RPMI8226 (cell line): Measurements from ENCODE around the gene VPS33A.
"Not testable (repeated sequence)": the region's sequence is repeated elsewhere in the genome, so short reads cannot be mapped to it uniquely, and the experiment has no call there.

Experiments used
- DNase-seq: peaks from one replicate; pipeline ENCODE4 v3.0.0-alpha.2; 2015

The VPS33A gene

DNA sequence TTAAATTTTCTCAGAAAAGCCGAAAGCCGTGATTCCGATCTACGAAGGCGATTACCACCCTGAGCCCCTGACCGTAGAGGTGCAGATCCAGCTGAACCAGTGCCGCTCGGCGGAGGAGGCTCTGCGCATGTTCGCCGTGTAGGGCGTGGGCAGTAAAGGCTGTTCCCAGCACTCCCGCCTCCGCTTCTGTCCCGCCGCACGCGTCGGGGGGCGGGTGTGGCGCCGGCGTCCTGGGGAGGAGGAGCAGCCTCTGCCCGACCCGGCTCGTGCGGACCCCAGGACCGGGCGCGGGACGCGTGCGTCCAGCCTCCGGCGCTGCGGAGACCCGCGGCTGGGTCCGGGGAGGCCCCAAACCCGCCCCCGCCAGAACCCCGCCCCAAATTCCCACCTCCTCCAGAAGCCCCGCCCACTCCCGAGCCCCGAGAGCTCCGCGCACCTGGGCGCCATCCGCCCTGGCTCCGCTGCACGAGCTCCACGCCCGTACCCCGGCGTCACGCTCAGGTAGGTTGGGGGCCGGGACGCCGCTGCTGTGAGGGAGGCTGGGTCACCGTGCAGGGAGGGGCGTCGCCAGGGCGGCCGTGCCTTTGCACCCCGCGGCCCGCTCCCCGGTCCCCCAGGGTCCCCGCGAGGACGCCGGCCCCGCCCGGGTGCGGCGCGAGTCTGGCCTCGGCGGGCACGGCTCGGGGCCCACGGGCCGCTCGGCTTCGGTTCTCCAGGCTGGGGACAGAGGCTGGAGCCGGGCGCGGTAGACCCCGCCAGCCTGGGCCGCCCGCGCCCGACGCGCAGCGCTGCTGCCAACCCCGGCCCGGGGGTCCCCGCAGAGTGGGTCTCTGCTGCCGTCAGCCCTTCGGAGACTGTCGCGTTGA is 62.8 kb downstream of the VPS33A start, which contains the start of gene B3GNT4:
Gene B3GNT4 (plus strand): TSS at position 409 of the 866 bp plus-strand sequence. CDS start 910 bp downstream, outside the sequence.
- DNase-seq: peak; percentile 76

- DNase-seq: not testable (repeated sequence)
Observed at GRCh38 chr12:122202811-122203210, 63.5 kb downstream of the VPS33A start.

DNA sequence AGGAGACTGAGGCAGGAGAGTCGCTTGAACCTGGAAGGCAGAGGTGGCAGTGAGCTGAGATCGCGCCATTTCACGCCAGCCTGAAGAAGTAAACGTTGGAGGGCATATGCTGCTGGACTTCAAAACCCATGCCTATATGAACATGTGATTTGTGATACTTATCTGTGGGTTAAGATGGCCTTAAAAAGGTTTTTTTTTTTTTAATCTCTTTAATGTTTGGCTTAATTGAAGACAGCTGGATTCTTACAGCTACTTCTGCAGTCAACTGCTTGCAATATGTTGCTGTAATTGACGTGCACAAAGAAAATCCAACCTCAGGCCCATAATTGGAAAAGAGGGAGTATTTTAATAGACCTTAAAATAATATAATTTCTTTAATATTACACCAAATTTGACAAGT is 64.3 kb downstream of the VPS33A start:
- no peak for DNase-seq

DNA sequence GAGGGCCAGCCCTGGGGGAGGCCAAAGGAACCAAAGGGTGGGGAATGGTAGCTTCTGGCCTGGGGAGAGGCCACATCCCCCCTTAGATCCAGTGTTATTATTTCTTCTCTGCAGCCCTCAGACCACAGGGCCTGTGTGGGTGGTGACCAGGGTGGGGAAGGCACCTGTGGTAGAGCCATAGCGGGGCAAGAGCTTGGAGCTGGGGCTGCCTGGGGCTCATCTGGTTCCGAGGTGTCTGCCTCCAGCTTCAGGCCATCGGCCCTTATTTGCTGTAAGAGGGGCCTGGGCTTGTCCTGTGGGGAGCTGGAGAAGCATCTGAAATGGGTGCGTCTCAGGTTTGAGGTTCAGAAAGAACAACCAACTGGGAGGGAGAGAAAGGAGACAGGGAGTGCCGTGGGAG is 64.9 kb downstream of the VPS33A start:
- DNase-seq: no peak

DNA sequence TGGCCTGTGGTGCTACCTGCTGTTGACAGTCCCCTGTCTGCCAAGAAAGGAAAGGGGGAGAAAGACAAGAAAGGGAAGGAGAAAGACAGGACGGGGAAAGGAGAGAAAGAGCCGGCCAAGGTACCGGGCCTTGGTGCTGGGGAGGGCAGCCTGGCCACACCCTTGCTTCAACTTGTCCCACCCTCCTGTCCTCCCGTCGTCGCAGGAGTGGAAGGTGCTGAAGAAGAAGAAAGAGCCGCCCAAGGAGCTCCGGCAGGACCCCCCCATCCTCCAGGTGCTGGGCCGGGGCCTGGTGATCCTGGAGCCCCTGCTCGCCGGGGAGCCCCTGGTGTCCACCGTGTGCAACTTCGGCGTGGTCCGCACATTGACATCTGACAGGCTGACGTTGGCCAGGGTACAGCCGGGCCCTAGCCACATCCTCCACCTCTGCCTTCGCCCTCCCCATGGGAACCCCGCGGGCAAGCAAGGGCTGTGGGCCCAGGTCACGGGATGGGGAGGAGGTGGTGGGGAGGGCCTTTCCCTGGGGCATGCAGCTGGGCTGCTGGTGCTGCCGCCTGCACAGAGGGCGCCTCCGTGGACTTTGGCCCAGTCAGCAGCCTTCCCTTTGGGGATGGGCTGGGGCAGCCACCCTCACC is 65.6 kb downstream of the VPS33A start:
- no peak for DNase-seq

DNA sequence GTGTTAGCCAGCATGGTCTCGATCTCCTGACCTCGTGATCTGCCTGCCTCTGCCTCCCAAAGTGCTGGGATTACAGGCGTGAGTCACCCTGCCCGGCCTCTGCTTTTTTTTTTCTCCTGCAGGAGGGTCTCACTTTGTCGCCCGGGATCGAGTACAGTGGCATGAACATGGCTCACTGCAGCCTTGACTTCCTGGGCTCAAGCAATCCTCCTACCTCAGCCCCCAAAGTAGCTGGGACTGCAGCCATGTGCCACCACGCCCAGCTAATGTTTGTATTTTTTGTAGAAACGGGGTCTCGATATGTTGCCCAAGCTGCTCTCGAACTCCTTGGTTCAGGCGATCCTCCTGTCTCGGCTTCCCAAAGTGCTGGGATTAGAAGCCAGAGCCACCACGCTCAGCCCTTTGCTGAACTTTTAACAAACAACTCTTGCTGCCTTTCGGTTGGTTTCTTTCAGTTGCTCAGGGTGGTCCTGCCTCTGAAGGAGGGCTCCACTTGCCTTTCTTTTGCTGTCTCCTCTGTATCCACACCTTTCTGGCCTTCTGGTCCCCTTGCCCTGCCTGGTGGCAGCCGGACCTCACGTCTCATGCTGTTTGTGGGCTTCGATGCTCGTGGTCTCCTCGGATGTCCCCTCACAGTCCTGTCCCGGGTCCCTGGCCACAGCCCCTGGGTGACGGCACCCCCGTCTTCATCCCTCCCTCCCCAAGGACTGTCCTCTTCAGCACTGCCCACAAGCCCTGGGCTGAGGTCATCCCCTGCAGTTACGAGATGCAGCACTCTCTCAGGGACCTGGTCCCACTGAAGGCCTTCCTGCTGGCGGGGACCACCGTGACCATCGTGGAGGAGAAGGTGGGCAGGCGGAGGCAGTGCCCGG is 66.6 kb downstream of the VPS33A start:
- DNase-seq: no peak

GRCh38 chr12:122197612-122197966 is 68.7 kb downstream of the VPS33A start:
- no peak for DNase-seq

DNA sequence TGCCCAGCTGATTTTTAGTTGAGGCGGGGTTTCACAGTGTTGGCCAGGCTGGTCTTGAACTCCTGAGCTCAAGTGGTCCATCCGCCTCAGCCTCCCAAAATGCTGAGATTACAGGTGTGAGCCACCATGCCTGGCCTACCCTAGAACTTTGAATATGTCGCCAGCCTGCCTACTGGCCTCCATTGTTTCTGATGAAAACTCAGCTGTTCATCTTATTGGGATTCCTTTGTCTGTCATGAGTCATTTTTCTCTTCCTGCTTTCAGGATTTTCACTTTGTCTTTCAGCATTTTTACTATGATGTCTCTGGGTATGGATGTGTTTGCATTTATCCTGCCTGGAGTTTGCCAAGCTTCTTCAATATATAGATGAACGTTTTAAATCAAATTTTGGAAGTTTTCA is 70.9 kb downstream of the VPS33A start:
- no peak for DNase-seq

- DNase-seq: no peak
Observed at GRCh38 chr12:122194804-122195203, 71.5 kb downstream of the VPS33A start.

DNA sequence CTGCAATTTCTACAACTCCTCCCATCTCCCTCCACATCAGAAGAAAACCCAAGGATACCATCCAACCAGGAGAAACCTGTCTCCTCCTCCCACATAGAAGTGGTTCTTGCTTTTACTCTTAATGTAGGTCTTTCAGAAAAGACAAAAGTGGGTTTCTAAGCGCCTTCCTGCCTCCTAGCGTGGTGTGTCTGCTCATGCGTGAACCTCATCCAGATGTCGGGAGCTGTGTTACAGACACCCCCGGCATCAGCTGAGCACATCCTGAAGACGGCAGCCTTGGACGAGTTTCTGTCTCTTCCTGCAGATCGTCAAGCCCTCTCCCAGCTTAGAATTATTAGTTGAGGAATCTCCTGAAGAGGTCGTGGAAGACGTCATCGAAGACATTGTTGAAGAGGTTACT is 73.9 kb downstream of the VPS33A start:
- no peak for DNase-seq

GRCh38 chr12:122190842-122191668 is 75.2 kb downstream of the VPS33A start:
- DNase-seq: peak; percentile 82

DNA sequence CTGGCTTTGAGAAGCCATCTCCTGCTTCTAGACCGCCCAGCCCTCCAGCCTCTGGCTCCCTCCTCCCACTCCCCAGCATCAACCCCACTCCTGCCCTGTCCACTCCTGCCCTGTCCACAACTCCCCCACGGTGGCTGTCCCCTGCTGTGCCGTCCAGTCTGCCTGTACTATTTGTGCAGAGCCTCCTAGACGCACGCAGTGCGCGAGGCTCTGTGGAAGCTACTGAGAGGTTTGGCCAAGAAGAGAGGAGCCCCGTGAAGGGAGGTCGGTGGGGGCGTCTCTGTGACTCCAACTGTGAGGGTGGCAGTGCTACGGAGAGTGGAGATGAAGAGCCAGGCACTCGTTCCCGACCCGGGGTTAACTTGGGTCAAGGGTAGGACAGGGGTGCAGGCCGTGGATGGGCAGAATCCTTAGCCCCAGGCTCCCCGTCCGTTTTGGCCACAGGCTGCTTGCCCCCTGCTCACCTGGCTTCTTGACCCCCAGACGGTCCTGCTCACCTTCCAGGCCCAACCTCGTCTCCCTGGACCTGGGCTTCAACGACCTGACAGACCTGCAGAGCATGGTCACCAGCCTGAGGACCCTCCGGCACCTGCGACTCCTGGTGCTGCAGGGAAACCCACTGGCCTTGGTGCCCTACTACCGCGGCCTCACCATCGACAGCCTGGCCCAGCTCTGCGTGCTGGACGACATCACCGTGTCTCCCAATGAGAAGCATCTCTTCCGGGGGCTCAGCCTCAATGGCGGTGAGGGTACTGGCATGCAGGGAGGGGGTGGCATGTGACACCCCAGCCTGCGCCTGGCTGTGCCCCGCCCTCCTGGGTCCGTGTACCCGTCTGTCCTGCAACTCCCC is 76.4 kb downstream of the VPS33A start:
- DNase-seq: no peak

GRCh38 chr12:122187466-122187865 is 78.8 kb downstream of the VPS33A start:
- DNase-seq: no peak

GRCh38 chr12:122185494-122186082 is 80.7 kb downstream of the VPS33A start:
- DNase-seq: peak; percentile 48

DNA sequence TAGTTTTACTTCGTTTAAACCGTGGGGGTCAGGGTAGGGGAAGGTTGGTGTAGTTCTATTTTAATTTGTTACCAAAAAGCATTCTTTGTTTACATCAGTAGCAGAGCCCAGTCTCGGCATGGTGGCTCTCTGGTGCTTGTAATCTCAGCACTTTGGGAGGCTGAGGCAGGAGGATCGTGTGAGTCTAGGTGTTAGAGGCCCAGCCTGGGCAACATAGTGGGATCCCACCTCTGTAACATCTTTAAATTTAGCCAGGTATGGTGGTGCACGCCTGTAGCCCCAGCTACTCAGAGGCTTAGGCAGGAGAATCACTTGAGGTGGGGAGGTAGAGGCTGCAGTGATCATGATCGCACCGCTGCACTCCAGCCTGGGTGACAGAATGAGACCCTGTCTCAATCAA is 81.2 kb downstream of the VPS33A start:
- DNase-seq: no peak

GRCh38 chr12:122184517-122184916 is 81.8 kb downstream of the VPS33A start:
- no peak for DNase-seq

DNA sequence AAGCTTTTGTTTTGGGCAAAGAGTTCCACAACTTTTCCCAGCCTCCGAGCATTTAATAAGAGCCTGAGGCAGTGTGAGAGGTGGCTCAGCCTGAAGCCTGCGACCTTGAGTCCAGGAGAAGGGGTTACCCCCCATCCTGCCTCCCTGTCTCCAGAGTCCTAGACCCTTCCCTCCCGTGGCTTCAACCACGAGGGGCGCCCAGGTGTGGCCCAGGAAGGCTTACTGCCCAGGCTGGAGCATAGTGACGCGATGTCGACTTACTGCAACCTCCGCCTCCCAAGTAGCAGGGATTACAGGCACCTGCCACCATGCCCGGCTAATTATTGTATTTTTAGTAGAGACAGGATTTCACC is 82.7 kb downstream of the VPS33A start:
- DNase-seq: no peak

DNA sequence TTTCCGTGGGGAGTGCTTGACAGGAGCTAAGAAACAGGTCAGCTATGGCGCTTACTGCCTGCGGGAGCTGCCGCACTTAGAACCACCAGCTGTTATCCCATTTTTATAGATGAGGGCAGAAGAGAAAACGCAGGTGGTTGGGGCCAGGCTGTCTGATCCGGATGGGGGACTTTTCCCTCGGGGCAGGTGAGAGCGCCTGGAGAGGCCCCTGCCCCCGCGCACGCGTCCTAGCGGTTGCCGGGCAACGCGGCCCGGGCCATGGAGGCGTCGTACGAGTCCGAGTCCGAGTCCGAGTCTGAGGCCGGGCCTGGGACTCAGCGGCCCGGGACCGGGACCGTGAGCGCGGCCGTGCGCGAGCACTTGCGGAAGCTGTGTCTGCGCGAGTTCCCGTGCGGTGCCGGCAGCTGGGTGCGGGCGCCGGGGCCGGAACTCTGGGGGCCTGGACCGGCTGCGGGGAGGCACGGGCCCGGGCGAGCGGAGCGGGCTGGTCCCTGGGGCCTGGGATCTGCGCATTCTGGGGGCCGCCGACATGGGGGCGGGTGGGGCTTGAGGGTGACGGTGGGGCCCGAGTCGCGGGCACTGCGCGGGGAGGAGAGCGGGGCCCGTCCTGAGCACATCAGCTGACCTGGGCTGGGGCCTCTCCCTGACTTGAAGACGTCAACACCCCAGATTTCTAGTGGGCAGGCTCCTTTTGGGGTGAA is 83.3 kb downstream of the VPS33A start, which contains the start of gene LRRC43:
Gene LRRC43 (plus strand): TSS at position 237 of the 701 bp plus-strand sequence. CDS start 22 bp downstream, at position 259.
- no peak for DNase-seq
